HG03066 (cell line): Measurements from ENCODE around the gene MRPL12.

Experiments used
- ATAC-seq: cut with Tn5 transposase; IDR thresholded peaks from one replicate; pipeline ENCODE4 v1.9.1; 2021; ENCODE audit warnings: low read depth; ENCODE audit not compliant: unreplicated experiment

The MRPL12 gene

DNA sequence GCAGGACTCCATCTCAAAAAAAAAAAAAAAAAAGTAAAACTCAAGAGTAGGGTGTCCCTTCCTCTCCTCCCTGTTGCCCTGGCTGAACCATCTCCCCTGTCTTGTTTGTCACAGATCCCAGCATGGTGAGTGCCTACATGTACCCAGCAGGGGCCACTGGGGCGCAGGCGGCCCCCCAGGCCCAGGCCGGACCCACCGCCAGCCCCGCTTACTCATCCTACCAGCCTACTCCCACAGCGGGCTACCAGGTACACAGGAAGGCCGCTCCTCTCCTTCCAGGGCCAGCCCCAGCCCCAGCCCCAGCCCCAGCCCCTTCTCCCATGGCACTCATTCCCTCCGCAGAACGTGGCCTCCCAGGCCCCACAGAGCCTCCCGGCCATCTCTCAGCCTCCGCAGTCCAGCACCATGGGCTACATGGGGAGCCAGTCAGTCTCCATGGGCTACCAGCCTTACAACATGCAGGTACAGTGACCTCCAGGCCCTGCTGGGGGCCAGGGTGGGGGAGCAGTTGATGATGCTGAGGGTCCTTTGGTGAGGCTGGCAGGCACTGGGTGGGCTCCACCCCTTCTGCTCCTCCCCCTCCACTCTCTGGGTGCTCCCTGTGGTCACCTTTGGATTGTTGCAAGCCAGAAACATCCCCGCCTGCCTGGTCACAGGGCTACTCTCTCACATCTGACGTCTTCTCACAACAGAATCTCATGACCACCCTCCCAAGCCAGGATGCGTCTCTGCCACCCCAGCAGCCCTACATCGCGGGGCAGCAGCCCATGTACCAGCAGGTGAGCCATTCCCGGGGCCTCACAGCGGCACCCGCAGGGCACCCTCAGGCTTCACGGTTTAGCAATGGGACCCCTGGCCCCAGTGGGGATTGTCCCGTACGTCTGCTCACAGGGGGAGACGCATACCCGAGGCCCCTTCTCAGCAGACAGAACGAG lies 2.5 kb upstream of the MRPL12 start:
- ATAC-seq, result no peak

DNA sequence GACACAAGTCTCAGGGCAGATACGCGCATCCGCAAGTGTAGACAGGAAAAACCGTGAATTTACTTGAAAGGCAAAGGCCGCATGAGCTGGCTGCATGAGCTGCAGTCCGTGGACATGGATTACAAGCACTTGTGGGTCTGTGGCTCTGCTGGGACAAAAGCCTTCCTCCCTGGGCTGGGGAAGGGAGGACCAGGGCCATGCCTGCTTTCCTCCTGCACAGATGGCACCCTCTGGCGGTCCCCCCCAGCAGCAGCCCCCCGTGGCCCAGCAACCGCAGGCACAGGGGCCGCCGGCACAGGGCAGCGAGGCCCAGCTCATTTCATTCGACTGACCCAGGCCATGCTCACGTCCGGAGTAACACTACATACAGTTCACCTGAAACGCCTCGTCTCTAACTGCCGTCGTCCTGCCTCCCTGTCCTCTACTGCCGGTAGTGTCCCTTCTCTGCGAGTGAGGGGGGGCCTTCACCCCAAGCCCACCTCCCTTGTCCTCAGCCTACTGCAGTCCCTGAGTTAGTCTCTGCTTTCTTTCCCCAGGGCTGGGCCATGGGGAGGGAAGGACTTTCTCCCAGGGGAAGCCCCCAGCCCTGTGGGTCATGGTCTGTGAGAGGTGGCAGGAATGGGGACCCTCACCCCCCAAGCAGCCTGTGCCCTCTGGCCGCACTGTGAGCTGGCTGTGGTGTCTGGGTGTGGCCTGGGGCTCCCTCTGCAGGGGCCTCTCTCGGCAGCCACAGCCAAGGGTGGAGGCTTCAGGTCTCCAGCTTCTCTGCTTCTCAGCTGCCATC lies 1.7 kb upstream of the MRPL12 start:
- no peak for ATAC-seq

DNA sequence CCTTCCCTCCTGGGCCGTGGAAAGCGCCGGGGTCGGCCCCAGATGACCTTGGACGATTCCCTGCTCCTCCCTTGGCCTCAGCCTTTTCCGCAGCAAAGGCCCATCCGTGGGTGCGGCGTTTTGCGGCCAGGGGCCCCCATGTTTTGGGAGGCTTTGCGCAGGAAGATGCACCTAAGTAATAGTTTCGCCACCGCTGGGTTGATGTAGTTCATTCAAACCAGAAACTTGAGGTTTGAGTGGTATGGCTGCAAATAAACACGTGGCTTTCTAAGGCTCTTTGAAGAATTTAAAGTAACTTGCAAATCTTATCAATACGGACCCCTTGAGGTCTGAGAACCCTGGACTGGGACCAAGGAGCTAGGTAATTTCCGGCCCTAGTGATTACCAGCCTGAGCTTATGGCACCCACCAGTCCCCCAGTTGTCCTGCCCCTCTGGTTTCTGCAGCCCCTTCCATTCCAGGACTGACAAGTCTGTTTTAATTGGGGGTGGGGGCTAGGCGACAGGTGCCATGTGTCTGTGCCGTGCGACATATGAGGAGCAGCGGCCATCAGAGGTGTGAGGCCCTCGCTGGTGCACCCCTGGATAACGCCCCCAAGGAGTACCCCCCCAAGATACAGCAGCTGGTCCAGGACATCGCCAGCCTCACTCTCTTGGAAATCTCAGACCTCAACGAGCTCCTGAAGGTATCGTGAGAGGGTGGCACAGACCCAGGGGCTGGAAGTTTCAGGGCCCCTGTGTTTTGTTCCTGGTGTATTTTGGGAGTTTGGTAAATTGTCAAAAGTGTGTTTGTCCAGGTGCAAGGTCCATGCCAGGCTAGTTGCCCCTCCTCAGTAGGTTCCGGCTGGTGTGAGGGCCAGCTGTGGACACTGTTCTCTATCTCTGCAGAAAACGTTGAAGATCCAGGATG lies 834 bp downstream of the MRPL12 start:
- no peak for ATAC-seq

DNA sequence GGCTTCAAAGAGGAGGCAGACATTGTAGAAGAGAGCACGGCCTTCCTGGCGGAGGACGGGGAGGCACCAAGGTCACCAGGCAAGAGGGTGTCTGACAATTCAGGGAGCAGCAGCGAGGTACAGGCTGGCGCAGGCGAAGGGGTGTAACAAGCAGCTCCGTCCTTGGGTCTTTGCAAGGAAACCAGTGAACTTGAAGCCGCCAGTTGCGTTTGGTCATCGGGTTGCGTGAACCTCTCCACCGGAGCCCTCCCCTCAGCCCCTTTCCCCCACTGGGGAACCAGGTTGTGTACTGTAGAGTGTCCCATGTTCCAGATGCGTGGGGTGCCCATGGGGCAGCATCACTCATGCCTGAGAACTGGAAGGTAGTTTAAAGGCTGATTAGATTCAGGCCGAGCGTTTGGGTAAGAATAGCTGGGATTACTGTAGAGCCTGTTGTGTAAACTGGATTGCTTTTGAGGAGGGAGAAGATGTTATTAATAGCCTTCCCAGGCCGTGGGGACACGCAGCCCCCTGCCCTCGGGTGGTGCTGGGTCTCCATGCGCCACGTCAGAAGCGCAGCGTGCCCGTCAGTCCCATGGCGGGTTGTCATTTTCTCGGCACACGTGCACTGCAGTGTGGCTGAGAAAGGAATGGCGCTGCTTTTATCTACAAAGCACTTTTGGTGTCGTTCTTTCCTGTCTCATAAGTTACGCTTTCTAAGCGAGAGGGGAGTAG lies 2.5 kb downstream of the MRPL12 start:
- ATAC-seq, result no peak

DNA sequence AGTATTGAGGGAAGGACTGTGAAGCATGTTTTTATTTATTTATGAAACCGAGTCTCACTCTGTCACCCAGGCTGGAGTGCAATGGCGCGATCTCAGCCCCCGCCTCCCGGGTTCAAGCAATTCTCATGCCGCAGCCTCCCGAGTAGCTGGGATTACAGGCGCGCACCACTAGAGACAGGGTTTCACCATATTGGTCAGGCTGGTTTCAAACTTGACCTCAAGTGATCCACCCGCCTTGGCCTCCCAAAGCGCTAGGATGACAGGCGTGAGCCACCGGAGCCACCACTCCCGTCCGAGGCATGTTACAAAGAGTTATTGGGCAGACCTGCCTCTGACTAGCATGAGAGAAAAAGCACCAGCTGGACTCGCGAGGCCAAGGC lies 3.1 kb downstream of the MRPL12 start:
- no peak for ATAC-seq

DNA sequence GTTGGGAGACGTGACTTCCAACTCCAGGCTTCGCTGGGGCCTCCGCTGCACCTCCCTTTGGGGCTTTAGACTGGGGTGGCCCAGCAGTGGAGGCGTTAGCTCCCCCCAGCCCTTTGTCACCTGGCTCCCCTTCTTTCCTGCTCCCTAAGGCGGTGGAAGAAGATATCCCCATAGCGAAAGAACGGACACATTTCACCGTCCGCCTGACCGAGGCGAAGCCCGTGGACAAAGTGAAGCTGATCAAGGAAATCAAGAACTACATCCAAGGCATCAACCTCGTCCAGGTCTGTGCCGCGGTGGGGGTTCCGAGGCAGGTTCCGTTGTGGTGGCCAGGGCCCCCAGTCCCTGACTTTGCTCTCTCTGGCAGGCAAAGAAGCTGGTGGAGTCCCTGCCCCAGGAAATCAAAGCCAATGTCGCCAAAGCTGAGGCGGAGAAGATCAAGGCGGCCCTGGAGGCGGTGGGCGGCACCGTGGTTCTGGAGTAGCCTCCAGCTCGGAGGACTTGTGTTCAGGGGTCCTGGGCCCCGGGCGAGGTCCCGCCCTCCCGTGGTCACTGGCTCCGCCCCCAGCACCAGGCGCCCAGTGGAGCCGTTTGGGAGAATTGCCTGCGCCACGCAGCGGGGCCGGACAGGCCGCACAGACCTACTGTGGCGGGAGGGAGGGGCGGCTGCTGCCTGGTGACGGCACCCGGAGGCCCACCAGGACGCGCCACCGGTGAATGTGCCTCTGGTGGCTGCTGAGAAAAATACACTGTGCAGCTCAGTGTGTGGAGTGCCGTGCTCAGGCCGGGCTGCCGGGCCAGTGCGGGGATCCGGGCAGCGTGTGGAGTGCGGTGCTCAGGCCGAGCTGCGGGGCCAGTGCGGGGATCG lies 3.8 kb downstream of the MRPL12 start:
- ATAC-seq, result no peak

DNA sequence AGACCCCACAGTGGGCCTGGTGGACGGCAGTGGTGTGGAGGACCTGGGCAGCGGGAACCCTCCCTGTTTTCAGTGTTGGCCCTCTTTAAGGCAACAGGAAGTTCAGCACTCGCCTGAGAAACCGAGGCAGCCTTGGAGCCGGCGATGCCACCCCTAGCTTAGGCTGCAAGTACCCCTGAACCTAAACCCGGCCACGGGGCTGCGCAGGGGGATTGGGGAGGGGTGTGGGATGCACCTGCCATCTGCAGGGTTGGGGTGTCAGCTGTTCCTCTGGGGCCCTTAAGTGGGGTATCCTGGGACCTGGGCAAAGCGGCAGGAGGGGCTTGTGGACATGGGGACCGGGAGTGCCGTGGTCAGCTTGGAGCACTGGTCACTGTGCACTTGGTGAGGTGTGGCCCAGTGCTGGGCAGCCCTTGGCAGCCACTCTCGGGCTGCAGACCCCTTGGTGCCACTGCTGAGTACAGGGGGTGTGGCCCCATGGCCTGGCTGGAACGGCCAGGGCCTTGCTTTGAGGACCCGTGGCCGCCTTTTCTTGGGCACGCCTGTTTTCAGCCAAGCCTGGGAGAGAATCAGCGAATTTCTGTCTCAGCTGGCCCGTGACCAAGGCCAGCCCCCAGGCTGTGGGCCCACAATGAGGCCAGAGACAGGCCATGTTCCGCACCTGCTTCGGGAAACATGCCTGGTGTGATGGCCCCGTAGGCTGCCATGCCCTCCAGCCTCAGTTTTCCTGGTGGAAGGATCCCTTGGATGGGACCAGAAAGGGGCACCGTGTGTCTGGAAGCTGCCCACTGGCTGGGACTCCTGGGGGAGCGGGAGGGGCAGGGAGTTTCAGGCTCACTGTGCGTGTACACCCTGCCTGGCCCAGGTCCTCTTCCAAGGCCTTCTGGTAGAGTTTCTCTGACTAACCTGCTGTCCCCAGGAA lies 4.8 kb downstream of the MRPL12 start:
- no peak for ATAC-seq

DNA sequence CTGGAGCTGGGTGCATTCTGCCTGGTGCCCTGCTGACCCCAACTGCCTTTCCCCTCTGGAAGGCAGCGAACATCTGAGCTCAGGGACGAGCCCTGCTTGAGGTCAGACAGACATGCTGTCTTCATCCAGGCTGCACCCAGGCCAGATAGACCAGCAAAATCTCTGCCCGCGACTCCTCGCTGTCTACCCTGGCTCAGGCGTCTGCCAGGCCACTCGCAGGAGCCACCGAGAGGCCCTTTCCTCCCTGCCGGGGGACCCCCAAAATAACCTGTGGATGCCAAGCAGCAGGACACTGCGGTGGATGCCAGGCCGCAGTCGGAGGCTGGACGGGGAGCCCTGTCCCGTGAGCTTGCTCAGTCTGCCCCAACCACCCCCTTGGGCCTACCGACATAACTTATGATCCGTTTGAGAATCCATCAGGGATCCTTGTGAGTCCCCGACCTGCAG lies 5.6 kb downstream of the MRPL12 start:
- ATAC-seq, result no peak

DNA sequence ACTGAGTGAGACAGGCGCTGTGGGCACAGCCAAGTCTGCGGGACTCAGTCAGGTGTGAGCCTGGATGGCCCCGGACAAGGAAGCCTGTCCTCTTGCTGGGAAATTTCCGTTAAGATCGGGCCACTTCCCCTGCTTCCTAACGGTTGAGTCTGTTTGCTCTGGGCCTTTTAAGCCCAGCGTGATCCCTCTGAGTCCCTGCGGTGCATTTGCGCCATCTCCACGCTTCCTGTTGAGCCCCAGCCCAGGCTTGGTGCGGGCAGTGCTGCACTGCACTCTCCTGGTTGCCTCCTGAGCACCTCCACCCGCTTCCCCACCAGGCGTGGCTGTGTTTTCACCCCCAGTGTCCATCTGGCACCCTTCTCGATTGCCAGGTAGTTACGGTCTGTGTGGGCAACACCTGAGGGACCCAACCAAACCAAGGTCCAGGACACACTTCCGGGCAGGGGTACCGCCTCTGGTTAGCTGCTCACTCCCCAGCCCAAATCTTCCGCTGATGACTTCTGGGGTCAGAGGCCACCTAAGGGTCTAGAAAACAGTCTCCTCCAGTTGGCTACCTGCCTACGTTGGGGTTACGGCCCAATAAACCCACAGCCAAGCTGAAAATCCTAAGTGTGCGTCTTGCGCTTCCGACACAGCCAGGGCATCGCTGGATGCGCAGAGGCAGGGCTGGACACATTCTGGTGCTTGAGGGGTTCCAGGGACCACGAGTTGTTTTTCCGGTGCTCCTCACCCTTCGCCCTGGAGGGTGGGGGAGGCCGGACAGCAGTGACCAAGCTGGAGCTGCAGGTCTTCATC lies 7.5 kb downstream of the MRPL12 start:
- ATAC-seq, result no peak

DNA sequence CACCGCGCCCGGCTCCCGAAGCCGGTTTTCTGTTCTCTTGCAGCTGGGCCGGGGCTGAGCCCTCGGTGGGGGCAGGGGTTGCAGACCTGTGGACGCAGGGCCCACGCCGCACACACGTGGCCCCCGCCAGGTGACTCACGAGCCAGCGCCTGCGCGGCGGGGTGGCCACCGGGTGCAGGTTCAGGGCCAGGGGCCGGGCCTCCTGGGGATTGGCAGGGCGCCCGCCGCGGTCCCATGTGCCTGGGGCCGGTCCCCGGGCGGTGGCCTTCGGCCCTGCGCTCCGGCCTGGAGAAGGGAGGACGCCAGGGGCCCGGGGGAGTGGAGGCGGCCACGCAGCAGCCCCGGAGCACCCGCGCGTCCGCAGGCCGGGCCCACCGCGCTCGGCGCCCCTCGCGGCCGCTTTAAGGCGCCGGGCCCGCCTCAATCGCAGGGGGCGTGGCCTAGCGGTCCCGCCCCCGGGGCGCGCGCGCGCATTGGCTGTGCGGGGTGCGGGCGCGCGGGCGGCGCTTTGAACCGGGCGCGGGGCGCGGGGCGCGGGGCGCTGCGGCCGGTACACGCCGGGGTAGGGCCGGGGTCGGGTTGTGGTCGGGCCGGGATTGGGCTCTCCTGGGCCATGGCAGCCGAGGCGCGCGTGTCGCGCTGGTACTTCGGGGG lies 8.8 kb downstream of the MRPL12 start, which contains the start of gene SLC25A10:
Gene SLC25A10 (plus strand): TSS at position 471 of the 654 bp plus-strand sequence. CDS start 143 bp downstream, at position 614.
- peak; percentile 69 for ATAC-seq

DNA sequence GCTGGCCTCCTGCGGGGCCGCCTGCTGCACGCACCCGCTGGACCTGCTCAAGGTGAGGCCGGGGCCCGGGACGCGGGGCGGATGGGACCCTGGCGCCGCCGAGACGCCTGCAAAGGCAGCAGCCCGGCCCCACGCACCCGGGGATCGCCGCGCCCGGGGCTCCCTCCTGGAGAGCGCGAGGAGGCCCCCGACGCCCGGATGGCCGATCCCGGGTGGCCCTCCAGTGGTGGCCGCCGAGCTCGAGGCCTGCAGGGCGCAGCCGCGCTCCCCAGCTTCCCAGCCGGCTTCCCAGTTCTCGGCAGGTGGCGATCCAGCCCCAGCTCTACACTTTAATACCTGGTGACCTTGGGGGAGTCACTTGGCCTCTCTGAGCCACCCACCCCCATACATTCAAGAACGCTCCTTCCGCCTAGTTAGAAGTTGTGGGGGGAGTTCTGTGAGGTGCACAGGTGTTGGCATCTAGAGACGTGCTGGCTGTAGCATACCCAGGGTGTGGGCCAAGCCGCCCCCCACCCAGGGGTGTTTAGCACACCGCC lies 9.4 kb downstream of the MRPL12 start:
- no peak for ATAC-seq

DNA sequence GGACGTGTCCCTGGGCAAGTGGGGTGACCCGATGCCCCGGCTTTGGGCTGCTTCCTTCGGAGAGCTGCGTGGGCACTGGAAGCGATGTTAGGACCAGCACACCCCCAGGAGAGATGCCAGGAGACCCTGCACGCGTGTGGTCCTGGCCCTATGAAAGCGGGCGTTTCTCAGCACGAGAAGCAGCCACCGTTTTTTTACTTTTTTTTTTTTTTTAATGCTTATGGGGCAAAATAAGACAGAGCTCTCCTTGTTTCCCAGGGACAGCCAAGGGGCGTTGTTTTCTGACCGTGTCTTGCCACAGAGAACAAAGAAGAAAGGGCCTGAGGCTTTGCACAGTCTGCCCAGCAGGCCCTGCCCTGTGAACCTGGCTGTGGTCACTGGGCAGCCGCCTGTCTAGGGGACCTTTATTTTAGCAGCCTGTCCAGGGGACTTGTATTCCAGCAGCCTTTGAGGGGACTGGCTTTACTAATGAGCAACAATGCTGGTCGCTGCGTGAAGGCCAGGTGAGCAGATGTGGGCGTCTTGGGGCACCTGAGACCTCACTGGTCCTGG lies 9.9 kb downstream of the MRPL12 start:
- ATAC-seq, result no peak

DNA sequence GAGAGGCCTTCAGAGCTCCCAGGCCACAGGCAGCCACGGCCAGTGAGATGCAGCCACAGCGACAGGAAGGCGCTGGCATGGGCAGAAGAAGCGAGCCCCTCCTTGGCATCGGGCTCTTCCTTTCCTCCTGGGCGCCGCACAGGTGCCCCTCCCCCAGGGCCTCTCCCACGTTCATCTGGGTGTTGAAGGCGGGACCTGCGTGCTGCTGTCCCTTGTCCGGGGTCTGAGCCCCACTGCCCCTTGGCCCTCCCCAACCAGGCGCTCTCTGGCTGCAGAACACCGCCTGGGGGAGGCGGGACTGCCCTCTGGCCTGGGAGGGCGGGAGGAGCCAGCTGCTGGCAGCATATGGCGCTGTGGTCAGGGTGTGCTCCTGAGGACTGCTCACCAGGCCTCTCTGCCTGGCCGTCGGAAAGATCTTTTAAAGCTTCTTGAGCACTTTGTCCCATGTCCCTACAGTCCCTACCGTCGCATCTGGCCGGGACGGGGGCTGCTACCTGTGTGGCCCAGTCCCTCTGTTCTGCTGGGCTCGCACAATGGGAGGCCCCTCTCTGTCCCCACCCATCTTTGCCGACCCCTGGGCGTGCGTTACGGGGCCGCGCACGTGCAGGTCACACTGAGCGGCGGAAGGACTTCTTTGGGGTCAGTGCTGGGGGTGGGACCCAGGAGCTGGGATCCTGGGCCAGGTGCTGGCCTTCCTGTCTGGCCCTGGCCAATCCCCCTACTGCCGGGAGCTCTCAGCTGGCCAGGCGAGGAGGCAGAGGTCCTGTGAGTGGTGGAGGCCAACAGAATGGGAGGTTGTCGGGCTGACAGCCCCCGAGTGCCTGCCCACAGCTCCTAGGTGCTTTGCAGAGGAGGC lies 10.6 kb downstream of the MRPL12 start:
- no peak for ATAC-seq

DNA sequence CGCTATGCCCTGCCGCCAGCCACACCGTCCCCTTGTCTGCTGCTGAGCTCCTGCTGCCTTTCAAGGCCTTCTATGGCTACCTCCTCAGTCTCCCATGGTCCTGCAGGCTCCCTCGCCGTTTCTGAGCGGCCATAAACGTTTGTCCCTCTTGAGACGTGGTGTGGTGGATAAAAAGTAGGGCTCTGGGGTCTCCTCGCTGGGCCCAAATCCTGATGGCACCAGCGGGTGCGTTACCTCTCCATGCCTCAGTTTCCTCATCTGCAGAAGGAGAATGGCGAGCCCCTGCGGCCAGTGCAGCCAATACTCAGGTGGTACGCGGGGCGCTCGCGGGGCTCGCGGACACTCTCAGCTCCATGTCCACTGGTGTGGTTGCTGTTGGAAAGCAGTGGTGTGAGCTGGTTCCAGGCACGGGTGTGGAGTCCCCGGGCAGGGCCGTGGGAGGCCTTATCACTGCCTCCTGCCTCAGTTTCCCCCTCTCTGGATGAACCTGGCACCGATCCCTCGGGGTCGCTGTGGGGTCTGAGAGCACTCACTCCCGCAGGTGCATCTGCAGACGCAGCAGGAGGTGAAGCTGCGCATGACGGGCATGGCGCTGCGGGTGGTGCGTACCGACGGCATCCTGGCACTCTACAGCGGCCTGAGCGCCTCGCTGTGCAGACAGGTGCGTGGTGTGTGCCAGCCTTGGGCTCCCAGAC lies 11.4 kb downstream of the MRPL12 start:
- ATAC-seq, result no peak
